ENCODE data around the gene KIAA1755. TPM values are rescaled to one million over a fixed set of nuclear protein-coding genes. Genes with fewer than 3 reads are reported as not detected.
A peak's percentile ranks its signal among the peaks of the same experiment; 100 is the strongest.

The KIAA1755 gene
- total and polyA plus RNA-seq, 11 donors, result 2.1 to 6.7 (median 3.5) TPM

DNA sequence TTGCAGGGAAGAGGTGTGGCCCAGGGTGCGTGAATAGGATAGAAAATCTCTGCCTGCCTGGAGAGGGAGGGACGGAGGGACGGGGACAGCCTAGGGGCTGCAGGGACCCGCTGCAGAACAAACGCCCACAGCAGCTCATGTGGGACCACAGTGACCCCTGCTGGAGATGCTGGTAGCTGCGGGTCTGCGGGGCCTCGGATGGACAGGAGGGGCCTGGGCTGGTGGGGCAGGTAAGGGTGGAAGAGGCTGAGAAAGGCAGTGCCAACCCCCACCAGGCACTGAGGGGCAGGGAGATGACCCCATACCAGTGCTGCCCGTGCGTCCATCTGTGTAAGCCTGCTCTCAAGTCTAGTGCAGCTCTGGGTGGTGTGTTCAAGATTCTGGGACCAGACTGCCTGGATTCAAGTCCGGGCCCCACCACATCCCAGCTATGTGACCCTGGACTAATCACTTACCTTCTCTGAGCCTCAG, 39.4 kb downstream of the KIAA1755 start:
- Histone ChIP-seq H3K4me3 (no peak overlapping the region), H3K27ac (no peak overlapping the region)

GRCh38 chr20:38220587-38221118, 39.9 kb downstream of the KIAA1755 start:
- ATAC-seq (no peak), DNase-seq (no peak)
- no peak overlapping the region for H3K27ac ChIP-seq
- no peaks in the 10 kb centered on the region for H3K9me3 ChIP-seq
- peaks cover 0 to 16% (median 7%) of the 10 kb centered on the region in 12 donors for H3K4me1 ChIP-seq
- intact Hi-C loops (cut with DNase I), result loop anchor here in 9 of 10 donors (1.0 to 10.0 kb wide), 19 partner anchors 48 to 658 kb away; partner anchors contain the start of genes TGM2 (in 4 of the 9) and VSTM2L (in 1 of the 9)
- peaks cover 0 to 14% (median 0%) of the 10 kb centered on the region in 9 donors for H3K36me3 ChIP-seq
- TF ChIP-seq, protein P1, sequence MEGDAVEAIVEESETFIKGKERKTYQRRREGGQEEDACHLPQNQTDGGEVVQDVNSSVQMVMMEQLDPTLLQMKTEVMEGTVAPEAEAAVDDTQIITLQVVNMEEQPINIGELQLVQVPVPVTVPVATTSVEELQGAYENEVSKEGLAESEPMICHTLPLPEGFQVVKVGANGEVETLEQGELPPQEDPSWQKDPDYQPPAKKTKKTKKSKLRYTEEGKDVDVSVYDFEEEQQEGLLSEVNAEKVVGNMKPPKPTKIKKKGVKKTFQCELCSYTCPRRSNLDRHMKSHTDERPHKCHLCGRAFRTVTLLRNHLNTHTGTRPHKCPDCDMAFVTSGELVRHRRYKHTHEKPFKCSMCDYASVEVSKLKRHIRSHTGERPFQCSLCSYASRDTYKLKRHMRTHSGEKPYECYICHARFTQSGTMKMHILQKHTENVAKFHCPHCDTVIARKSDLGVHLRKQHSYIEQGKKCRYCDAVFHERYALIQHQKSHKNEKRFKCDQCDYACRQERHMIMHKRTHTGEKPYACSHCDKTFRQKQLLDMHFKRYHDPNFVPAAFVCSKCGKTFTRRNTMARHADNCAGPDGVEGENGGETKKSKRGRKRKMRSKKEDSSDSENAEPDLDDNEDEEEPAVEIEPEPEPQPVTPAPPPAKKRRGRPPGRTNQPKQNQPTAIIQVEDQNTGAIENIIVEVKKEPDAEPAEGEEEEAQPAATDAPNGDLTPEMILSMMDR (IDR thresholded peaks at IDR 0.05), result no peak
- no peak for TF ChIP-seq POLR2A (IDR thresholded peaks at IDR 0.05)
- whole genome bisulfite sequencing, 4 donors, result 68 to 80% (median 76%) methylated on average over 11 of the region's 11 CpGs
- H3K27me3 ChIP-seq, result no peaks in the 10 kb centered on the region
- H3K4me3 ChIP-seq, result no peak overlapping the region

More for the DNA sequence above, 39.4 kb downstream of the KIAA1755 start:
- 12 to 19% (median 14%) methylated on average over 11 of the region's 11 CpGs for WGBS, 4 donors
- ATAC-seq, result peak; percentile 47 to 75 (median 63)
- Histone ChIP-seq H3K36me3 (peaks cover 0 to 14% (median 0%) of the 10 kb centered on the region in 9 donors), H3K9me3 (no peaks in the 10 kb centered on the region), H3K4me1 (peaks cover 0 to 16% (median 7%) of the 10 kb centered on the region in 12 donors), H3K27me3 (no peaks in the 10 kb centered on the region)
- intact Hi-C loops (cut with DNase I), result loop anchor here in 9 of 10 donors (1.0 to 10.0 kb wide), 19 partner anchors 49 to 659 kb away; partner anchors contain the start of genes TGM2 (in 4 of the 9) and VSTM2L (in 1 of the 9)
- TF ChIP-seq, protein P1 (IDR thresholded peaks at IDR 0.05), result peak; percentile 85 to 95 (median 90)
- no peak for TF ChIP-seq POLR2A (IDR thresholded peaks at IDR 0.05)
- DNase-seq, result peak; percentile 53 to 84 (median 73)

DNA sequence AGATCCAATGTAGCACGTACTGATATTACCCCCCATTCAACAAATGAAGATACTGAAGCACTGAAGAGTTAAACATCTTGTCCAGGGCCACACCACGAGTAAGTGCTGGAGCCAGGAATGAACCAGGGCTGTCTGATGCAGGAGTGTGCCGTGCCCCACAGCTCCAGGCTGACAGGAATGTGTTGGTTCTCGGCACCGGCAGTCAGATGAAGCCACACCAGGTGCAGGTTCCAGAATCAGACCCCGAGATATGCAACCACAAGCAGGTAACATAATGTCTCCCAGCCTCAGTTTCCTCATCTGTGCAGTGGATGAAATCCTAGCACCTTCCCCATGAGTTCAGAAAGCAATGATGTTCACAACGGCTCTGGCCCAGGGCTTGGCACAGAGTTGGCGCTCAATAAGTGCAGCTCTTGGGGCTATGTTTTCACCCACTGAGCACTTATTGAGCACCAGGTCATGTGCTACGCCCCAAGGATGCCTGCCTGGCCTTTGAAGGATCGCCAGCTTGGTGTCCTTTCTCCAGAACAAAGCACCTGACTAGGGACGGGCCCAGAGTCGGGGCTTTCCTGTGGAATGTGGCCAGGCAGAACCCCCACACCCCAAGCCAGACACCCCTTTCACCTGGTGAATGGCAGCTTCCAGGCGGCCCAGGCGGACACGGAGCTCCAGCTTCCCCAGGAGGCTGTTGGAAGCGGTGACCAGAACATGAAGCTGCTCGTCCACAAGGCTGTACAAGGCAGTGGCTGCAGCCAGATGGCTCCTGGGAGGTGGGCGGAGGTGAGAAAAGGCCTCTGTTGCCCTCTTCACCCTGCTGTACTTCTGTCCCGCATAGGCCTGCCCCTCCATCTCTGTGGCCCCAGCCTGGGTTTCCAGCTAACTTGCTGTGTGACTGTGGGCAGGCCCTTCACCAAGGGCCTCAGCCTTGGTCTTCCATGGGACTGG, 41.3 kb downstream of the KIAA1755 start:
- DNase-seq (peak in 1 of 5 donors; percentile 18), ATAC-seq (no peak)
- no peak overlapping the region for H3K4me3 ChIP-seq
- intact Hi-C loops (cut with DNase I), result loop anchor here in 3 of 10 donors (2.0 to 5.0 kb wide), 2 partner anchors 52 to 158 kb away; partner anchors contain the start of gene TGM2 (in 2 of the 3)
- 83 to 88% (median 86%) methylated on average over 15 to 19 of the region's 19 CpGs for WGBS, 4 donors
- H3K9me3 ChIP-seq, result no peaks in the 10 kb centered on the region
- peaks cover 0 to 7% (median 0%) of the 10 kb centered on the region in 9 donors for H3K36me3 ChIP-seq
- no peak overlapping the region for H3K27ac ChIP-seq
- H3K4me1 ChIP-seq, result peaks cover 0 to 16% (median 7%) of the 10 kb centered on the region in 12 donors
- H3K27me3 ChIP-seq, result no peaks in the 10 kb centered on the region
- TF ChIP-seq, protein P1 (IDR thresholded peaks at IDR 0.05), result no peak
- no peak for TF ChIP-seq POLR2A (IDR thresholded peaks at IDR 0.05)

Data from heart left ventricle (tissue), 16 donors.